Left lobe of liver (tissue), 2 donors: Measurements from ENCODE around the gene LUZP1. TPM values are rescaled to one million over a fixed set of nuclear protein-coding genes. Genes with fewer than 3 reads are reported as not detected.

Source experiments
- ATAC-seq: fragments of 200-7000 bp; cut with Tn5 transposase; one replicate; pipeline ENCODE4 v1.9.1; 2020; ENCODE audit warnings: mild to moderate bottlenecking, moderate library complexity
- DNase-seq: peaks from one replicate; pipeline ENCODE4 v3.0.0-alpha.2; 2020; ENCODE audit warnings: low spot score
- total RNA-seq: library from RNA; stranded (reverse); gene quantifications from one replicate; pipeline ENCODE4 v1.2.1, GENCODE V29; 2021
- donor health status: DM: no; HTN: no; CAD: no; lungs with moderate emphysema.
- donor health status: DM: no; HTN: yes; CAD: no.

LUZP1 gene
- total RNA-seq, 1 donor from 2014 or later = 5.6 TPM

DNA sequence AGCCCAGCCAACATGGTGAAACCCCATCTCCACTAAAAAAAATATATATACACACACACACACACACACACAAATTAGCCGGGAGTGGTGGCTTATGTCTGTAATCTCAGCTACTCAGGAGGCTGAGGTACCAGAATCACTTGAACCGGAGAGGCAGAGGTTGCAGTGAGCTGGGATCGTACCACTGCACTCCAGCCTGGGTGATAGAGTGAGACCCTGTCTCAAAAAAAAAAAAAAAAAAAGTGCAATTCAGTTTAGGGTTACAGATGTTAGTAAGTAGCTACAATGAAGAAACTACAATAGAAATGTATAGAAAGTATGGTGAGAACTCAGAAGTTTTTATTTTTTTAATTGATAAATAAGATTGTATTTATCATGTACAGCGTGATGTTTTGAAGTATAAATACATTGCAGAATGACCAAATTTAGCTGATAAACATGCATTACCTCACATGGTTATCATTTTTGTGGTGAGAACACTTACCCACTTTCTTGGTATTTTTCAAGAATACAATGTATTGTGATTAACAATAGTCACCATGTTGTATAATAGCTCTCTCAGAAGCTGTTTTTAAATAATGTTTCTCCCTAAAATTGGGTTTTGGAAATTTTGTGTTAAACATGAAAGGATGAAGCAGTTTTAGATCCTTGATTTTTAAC, 131.4 kb downstream of the LUZP1 start:
- ATAC-seq (no peak), DNase-seq (no peak)

GRCh38 chr1:23035823-23036452, 132.7 kb downstream of the LUZP1 start:
- ATAC-seq = peak; percentile 30

More at GRCh38 chr1:23035823-23036452, 132.7 kb downstream of the LUZP1 start:
- no peak for DNase-seq

Other genes with a start within 250 kb of the LUZP1 start
- gene LACTBL1, start 196.0 kb downstream of the LUZP1 start, total RNA-seq = not detected
- not detected for gene TEX46, start 153.0 kb downstream of the LUZP1 start, total RNA-seq
- gene KDM1A, start 149.4 kb downstream of the LUZP1 start, total RNA-seq = 20.0 TPM
- gene HTR1D, start 48.6 kb upstream of the LUZP1 start, total RNA-seq = not detected
- 32.2 TPM for gene HNRNPR, start 175.4 kb upstream of the LUZP1 start, total RNA-seq
- 3.7 TPM for gene ZNF436, start 201.0 kb upstream of the LUZP1 start, total RNA-seq